Suprapubic skin (tissue), 4 donors: Measurements from ENCODE around the gene LPXN.

Source experiments
- EP300 ChIP-seq: sonication (generic); formaldehyde crosslinking; IDR thresholded peaks from one replicate; pipeline ENCODE4 v1.6.1; 2017; ENCODE audit warnings: antibody characterized with exemption
- POLR2A ChIP-seq, 2 donors: fragments of 450-650 bp; IDR thresholded peaks; one replicate each; pipeline ENCODE4 v1.6.1; 2017; ENCODE audit warnings: antibody characterized with exemption in 2 of 2, mild to moderate bottlenecking in 2 of 2, moderate library complexity in 2 of 2
- POLR2AphosphoS5 ChIP-seq, 3 donors: sonication (generic); formaldehyde crosslinking; IDR thresholded peaks; one replicate each; pipeline ENCODE4 v1.6.1; 2017; ENCODE audit warnings: antibody characterized with exemption in 3 of 3
- TF ChIP-seq, protein P1 (sequence below), 2 donors: fragments of 200-600 bp in 1 of 2; fragments of 450-650 bp in 1 of 2; sonication (generic) in 1 of 2; IDR thresholded peaks; one replicate each; pipeline ENCODE4 v1.5.1; 2016 to 2019; ENCODE audit warnings: antibody characterized with exemption in 2 of 2, mild to moderate bottlenecking in 1 of 2, moderate library complexity in 1 of 2

DNA sequence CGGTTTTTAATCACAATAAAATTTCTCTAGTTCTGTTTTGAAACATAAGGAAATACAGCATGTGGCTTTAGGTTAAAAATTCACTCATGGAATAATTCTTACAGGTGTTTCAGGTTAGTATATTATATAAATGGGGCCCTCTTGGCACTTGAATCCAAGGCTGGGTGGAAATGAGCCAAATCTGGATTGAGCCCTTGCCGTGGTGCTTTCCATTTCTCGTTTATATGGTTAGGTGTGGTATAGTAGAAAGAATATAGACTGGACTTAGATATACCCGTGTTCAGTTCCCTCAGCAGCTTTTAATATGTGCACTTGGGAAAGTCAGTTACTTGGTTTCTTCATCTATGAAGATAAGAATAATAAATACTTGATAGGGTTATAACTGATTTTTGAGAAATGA lies 19.2 kb upstream of the LPXN start:
- TF ChIP-seq POLR2AphosphoS5 (IDR thresholded peaks at IDR 0.05), result no peak
- TF ChIP-seq, protein P1, sequence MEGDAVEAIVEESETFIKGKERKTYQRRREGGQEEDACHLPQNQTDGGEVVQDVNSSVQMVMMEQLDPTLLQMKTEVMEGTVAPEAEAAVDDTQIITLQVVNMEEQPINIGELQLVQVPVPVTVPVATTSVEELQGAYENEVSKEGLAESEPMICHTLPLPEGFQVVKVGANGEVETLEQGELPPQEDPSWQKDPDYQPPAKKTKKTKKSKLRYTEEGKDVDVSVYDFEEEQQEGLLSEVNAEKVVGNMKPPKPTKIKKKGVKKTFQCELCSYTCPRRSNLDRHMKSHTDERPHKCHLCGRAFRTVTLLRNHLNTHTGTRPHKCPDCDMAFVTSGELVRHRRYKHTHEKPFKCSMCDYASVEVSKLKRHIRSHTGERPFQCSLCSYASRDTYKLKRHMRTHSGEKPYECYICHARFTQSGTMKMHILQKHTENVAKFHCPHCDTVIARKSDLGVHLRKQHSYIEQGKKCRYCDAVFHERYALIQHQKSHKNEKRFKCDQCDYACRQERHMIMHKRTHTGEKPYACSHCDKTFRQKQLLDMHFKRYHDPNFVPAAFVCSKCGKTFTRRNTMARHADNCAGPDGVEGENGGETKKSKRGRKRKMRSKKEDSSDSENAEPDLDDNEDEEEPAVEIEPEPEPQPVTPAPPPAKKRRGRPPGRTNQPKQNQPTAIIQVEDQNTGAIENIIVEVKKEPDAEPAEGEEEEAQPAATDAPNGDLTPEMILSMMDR (IDR thresholded peaks at IDR 0.05), result no peak
- TF ChIP-seq EP300, result no peak
- no peak for TF ChIP-seq POLR2A (IDR thresholded peaks at IDR 0.05)
